GM23338 (cell line): ENCODE data around the gene RGS8. TPM values are rescaled to one million over a fixed set of nuclear protein-coding genes. Genes with fewer than 3 reads are reported as not detected.
A peak's percentile ranks its signal among the peaks of the same experiment; 100 is the strongest.

Experiments used
- ATAC-seq: fragments of 200-7000 bp; cut with Tn5 transposase; 3 replicates; pipeline ENCODE4 v1.9.1; 2020
- DNase-seq: peaks from one replicate; pipeline ENCODE4 v3.0.0-alpha.2; 2015; ENCODE audit warnings: low spot score
- H2AFZ ChIP-seq: fragments of 200-600 bp; sonication (generic); 2 replicates; pipeline ENCODE4 v1.8.0; 2016; ENCODE audit warnings: antibody characterized with exemption, mild to moderate bottlenecking, moderate library complexity
- H3F3A ChIP-seq: fragments of 200-600 bp; sonication (generic); replicated peaks from 2 replicates; pipeline ENCODE4 v1.8.0; 2017; ENCODE audit warnings: antibody characterized with exemption, mixed run types, low read depth
- H3K27ac ChIP-seq: fragments of 200-600 bp; sonication (generic); 2 replicates; pipeline ENCODE4 v1.6.1; 2016; ENCODE audit warnings: low read depth
- H3K27me3 ChIP-seq: fragments of 200-600 bp; sonication (generic); 2 replicates; pipeline ENCODE4 v1.8.0; 2016; ENCODE audit warnings: mild to moderate bottlenecking, mixed run types, moderate library complexity; ENCODE audit not compliant: insufficient read depth
- H3K36me3 ChIP-seq: fragments of 200-600 bp; sonication (generic); 2 replicates; pipeline ENCODE4 v1.8.0; 2016; ENCODE audit warnings: mild to moderate bottlenecking; ENCODE audit not compliant: insufficient read depth
- H3K4me1 ChIP-seq: fragments of 200-600 bp; sonication (generic); 2 replicates; pipeline ENCODE4 v1.8.0; 2016; ENCODE audit warnings: mild to moderate bottlenecking, moderate library complexity; ENCODE audit not compliant: insufficient read depth
- H3K4me2 ChIP-seq: fragments of 200-600 bp; sonication (generic); 2 replicates; pipeline ENCODE4 v1.7.1; 2017; ENCODE audit warnings: mixed run types
- H3K4me3 ChIP-seq: fragments of 200-600 bp; sonication (generic); 2 replicates; pipeline ENCODE4 v1.6.1; 2016; ENCODE audit warnings: mixed run types
- H3K79me2 ChIP-seq: fragments of 200-600 bp; sonication (generic); replicated peaks from 2 replicates; pipeline ENCODE4 v1.8.0; 2017; ENCODE audit warnings: mild to moderate bottlenecking; ENCODE audit not compliant: insufficient read depth
- H3K9me2 ChIP-seq: fragments of 200-600 bp; sonication (generic); 2 replicates; pipeline ENCODE4 v1.8.0; 2017; ENCODE audit not compliant: insufficient read depth
- H4K20me1 ChIP-seq: fragments of 200-600 bp; sonication (generic); replicated peaks from 2 replicates; pipeline ENCODE4 v1.8.0; 2017; ENCODE audit warnings: mild to moderate bottlenecking; ENCODE audit not compliant: insufficient read depth
- H3K27ac Mint-ChIP-seq: 2 replicates; pipeline ENCODE4 v1.8.0; 2020; ENCODE audit warnings: inconsistent platforms, mild to moderate bottlenecking, moderate library complexity, mixed read lengths
- H3K27me3 Mint-ChIP-seq: 3 replicates; pipeline ENCODE4 v1.8.0; 2022; ENCODE audit warnings: low read depth, mild to moderate bottlenecking, moderate library complexity, mixed read lengths, inconsistent platforms; ENCODE audit not compliant: insufficient read depth, poor library complexity
- H3K36me3 Mint-ChIP-seq: 3 replicates; pipeline ENCODE4 v1.8.0; 2021; ENCODE audit warnings: low read depth, mild to moderate bottlenecking, inconsistent platforms, moderate library complexity, mixed read lengths
- H3K4me1 Mint-ChIP-seq: 3 replicates; pipeline ENCODE4 v1.8.0; 2020; ENCODE audit warnings: mild to moderate bottlenecking, inconsistent platforms, mixed read lengths
- H3K4me3 Mint-ChIP-seq: 3 replicates; pipeline ENCODE4 v1.8.0; 2021; ENCODE audit warnings: moderate library complexity, mild to moderate bottlenecking, inconsistent platforms, mixed read lengths
- H3K9me3 Mint-ChIP-seq: 3 replicates; pipeline ENCODE4 v1.8.0; 2020; ENCODE audit warnings: moderate library complexity, mild to moderate bottlenecking, inconsistent platforms, mixed read lengths
- CREB1 ChIP-seq: fragments of 250-450 bp; sonication (Bioruptor Pico); IDR thresholded peaks from 2 replicates; pipeline ENCODE4 v1.5.0; 2020; ENCODE audit warnings: low read depth, mild to moderate bottlenecking, moderate library complexity
- CTCF ChIP-seq, 2 experiments: fragments of 200-600 bp in 1 of 2; sonication (generic) in 1 of 2; conservative IDR thresholded peaks; 2 replicates each; pipeline versions ENCODE4 v1.5.1 to v1.6.1; 2016 to 2017; ENCODE audit warnings: antibody characterized with exemption in 2 of 2, low read depth in 2 of 2, mild to moderate bottlenecking in 2 of 2, moderate library complexity in 1 of 2
- EZH2 ChIP-seq: fragments of 200-600 bp; sonication (generic); IDR thresholded peaks from one replicate; pipeline ENCODE4 v1.8.0; 2017; ENCODE audit warnings: antibody characterized with exemption, mild to moderate bottlenecking, low read depth; ENCODE audit not compliant: unreplicated experiment
- NANOG ChIP-seq: IDR thresholded peaks from 2 replicates; pipeline ENCODE4 v1.6.1; 2016; ENCODE audit warnings: antibody characterized with exemption, borderline replicate concordance
- POLR2AphosphoS5 ChIP-seq: IDR thresholded peaks from 2 replicates; pipeline ENCODE4 v1.6.1; 2016; ENCODE audit warnings: antibody characterized with exemption, low read depth
- REST ChIP-seq: IDR thresholded peaks from one replicate; pipeline ENCODE4 v1.6.1; 2018; ENCODE audit warnings: antibody characterized with exemption; ENCODE audit not compliant: unreplicated experiment
- ZNF114 ChIP-seq: fragments of 250-450 bp; sonication (Bioruptor Pico); IDR thresholded peaks from 2 replicates; pipeline ENCODE4 v1.5.0; 2020; ENCODE audit warnings: mild to moderate bottlenecking, moderate library complexity
- ZNF462 ChIP-seq: fragments of 250-450 bp; sonication (Bioruptor Pico); IDR thresholded peaks from 2 replicates; pipeline ENCODE4 v1.5.0; 2020; ENCODE audit warnings: mild to moderate bottlenecking, moderate library complexity
- polyA plus RNA-seq: library from polyadenylated mRNA; unstranded; fragments of >200 nt; fragmentation: Nextera tagmentation; extraction: Ambion mirVana; gene quantifications from 2 replicates; pipeline ENCODE4 v1.2.1, GENCODE V29; 2016
- total RNA-seq: library from RNA; depleted of rRNA; stranded (reverse); fragments of >200 nt; shearing (Covaris generic); gene quantifications from 2 replicates; pipeline ENCODE4 v1.2.3, GENCODE V29; 2014
- TF ChIP-seq, protein P1 (sequence below): IDR thresholded peaks from 2 replicates; pipeline ENCODE4 v1.6.1; 2016; ENCODE audit warnings: antibody characterized with exemption

The RGS8 gene
- total and polyA plus RNA-seq, 2 experiments from 2014 or later, result 0.06 to 2.5 TPM

- TF ChIP-seq ZNF462 (CRISPR knock-in tag) (no peak), POLR2AphosphoS5 (no peak)
Measured at GRCh38 chr1:182690886-182691443, 6.6 kb upstream of the RGS8 start (continued).

GRCh38 chr1:182688436-182689205 lies 4.2 kb upstream of the RGS8 start:
- H3K4me1 Mint-ChIP-seq, result peaks cover 4% of the 10 kb centered on the region
- Histone ChIP-seq H4K20me1 (no peaks in the 10 kb centered on the region), H3K4me1 (peaks cover 6% of the 10 kb centered on the region), H3K9me2 (no peaks in the 10 kb centered on the region), H2AFZ (0 out of 2 replicates have a peak overlapping the region, but pooled peaks have one; percentile 34), H3F3A (no peaks in the 10 kb centered on the region), H3K4me2 (no peak overlapping the region), H3K36me3 (no peaks in the 10 kb centered on the region), H3K27ac (no peak overlapping the region), H3K79me2 (no peaks in the 10 kb centered on the region), H3K27me3 (peaks cover 24% of the 10 kb centered on the region), H3K4me3 (no peak overlapping the region)
- H3K27me3 Mint-ChIP-seq, result peaks cover 9% of the 10 kb centered on the region
- no peaks in the 10 kb centered on the region; the same call in 2 of the 3 replicates for H3K36me3 Mint-ChIP-seq
- ATAC-seq (no peak), DNase-seq (no peak)
- H3K4me3 Mint-ChIP-seq, result no peak overlapping the region
- H3K9me3 Mint-ChIP-seq, result peaks cover 2% of the 10 kb centered on the region; the same call in 1 of the 3 replicates
- H3K27ac Mint-ChIP-seq, result no peak overlapping the region
- no peak for TF ChIP-seq CTCF (conservative IDR thresholded peaks at IDR 0.05; ENCODE audit: low read depth in 2 of 2)
- TF ChIP-seq REST, result no peak
- TF ChIP-seq, protein P1, sequence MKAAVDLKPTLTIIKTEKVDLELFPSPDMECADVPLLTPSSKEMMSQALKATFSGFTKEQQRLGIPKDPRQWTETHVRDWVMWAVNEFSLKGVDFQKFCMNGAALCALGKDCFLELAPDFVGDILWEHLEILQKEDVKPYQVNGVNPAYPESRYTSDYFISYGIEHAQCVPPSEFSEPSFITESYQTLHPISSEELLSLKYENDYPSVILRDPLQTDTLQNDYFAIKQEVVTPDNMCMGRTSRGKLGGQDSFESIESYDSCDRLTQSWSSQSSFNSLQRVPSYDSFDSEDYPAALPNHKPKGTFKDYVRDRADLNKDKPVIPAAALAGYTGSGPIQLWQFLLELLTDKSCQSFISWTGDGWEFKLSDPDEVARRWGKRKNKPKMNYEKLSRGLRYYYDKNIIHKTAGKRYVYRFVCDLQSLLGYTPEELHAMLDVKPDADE, result no peak
- TF ChIP-seq NANOG, result no peak
- no peak for TF ChIP-seq EZH2
- no peak for TF ChIP-seq POLR2AphosphoS5
- no peak for TF ChIP-seq ZNF114 (CRISPR knock-in tag)
- no peak for TF ChIP-seq CREB1
